ENCODE data around the gene KDSR. TPM values are rescaled to one million over a fixed set of nuclear protein-coding genes. Genes with fewer than 3 reads are reported as not detected.

Gene KDSR
- 10 to 100 TPM; 59.4 to 61.7 TPM for total RNA-seq
- polyA plus RNA-seq = 100 to 1,000 TPM; 108 to 134 TPM

- DNase-seq = peak; percentile 81 to 84 (median 81)
- intact Hi-C loops (cut with micrococcal nuclease) = loop anchor here (1.0 to 5.0 kb wide), 4 partner anchors 35 to 845 kb away; partner anchors contain the start of genes VPS4B and ZCCHC2
- peaks cover 5 to 18% of the 10 kb centered on the region in 2 donors for H3K36me3 Mint-ChIP-seq
- H3K9me3 Mint-ChIP-seq = peaks cover 0 to 2% (median 0%) of the 10 kb centered on the region in 8 donors
- H3K4me3 ChIP-seq (ENCODE audit: low read length in 2 of 2) = peak within 1 kb of the TSS; percentile 90 to 98
- peaks cover 39% of the 10 kb centered on the region for H3K4me1 ChIP-seq (ENCODE audit: insufficient read depth, low read length)
- CTCF ChIA-PET (ENCODE audit: partially characterized antibody) = interaction anchor here (1.1 to 1.7 kb wide), 3 partner anchors 11 to 72 kb away, joined by 3 to 8 read pairs (median 3); no protein-coding TSS in a partner anchor
- POLR2A ChIA-PET (ENCODE audit: partially characterized antibody) = interaction anchor here (1.0 to 1.8 kb wide), 5 partner anchors 10 to 55 kb away, joined by 3 to 26 read pairs (median 5); partner anchors contain the start of gene VPS4B
- no peaks in the 10 kb centered on the region for H3K27me3 Mint-ChIP-seq
- no peaks in the 10 kb centered on the region for H3K36me3 ChIP-seq (ENCODE audit: insufficient read depth, low read length)
- peak within 1 kb of the TSS; percentile 88 to 95 (median 94) for H3K27ac Mint-ChIP-seq
- H3K4me1 Mint-ChIP-seq = peaks cover 27 to 55% (median 39%) of the 10 kb centered on the region in 4 donors
- peak within 1 kb of the TSS; percentile 91 to 98 (median 97) for H3K4me3 Mint-ChIP-seq
- peak within 1 kb of the TSS; percentile 71 for H3K27ac ChIP-seq (ENCODE audit: low read depth, low read length)
- no peaks in the 10 kb centered on the region for H3K27me3 ChIP-seq (ENCODE audit: insufficient read depth, low read length)
- H3K9me3 ChIP-seq (ENCODE audit: control insufficient read depth in 1 of 2, low read length in 2 of 2) = no peaks in the 10 kb centered on the region
These were observed at the start of gene KDSR for GRCh38 chr18:63367053-63367953. KDSR (minus strand) TSS chr18:63367206; CDS start chr18:63367118, 88 bp downstream.

- Histone ChIP-seq H3K9me3 (ENCODE audit: control insufficient read depth in 1 of 2, low read length in 2 of 2) (no peaks in the 10 kb centered on the region), H3K4me1 (ENCODE audit: insufficient read depth, low read length) (peaks cover 48% of the 10 kb centered on the region), H3K27me3 (ENCODE audit: insufficient read depth, low read length) (no peaks in the 10 kb centered on the region), H3K27ac (ENCODE audit: low read depth, low read length) (no peak overlapping the region), H3K4me3 (ENCODE audit: low read length in 2 of 2) (no peak overlapping the region), H3K36me3 (ENCODE audit: insufficient read depth, low read length) (peaks cover 20% of the 10 kb centered on the region)
- Mint-ChIP-seq H3K9me3 (no peaks in the 10 kb centered on the region), H3K27ac (peak overlapping the region in 3 of 7 donors; percentile 52 to 58 (median 54)), H3K27me3 (no peaks in the 10 kb centered on the region), H3K4me1 (peaks cover 36 to 53% (median 43%) of the 10 kb centered on the region in 4 donors), H3K4me3 (no peak overlapping the region), H3K36me3 (peaks cover 32 to 45% of the 10 kb centered on the region in 2 donors)
- no peak for DNase-seq
- intact Hi-C loops (cut with micrococcal nuclease) = no loop called here
- POLR2A ChIA-PET (ENCODE audit: partially characterized antibody) = interaction anchor here (2.1 to 2.5 kb wide), 2 partner anchors 9 to 47 kb away, joined by 5 to 6 read pairs; partner anchors contain the start of gene VPS4B
- CTCF ChIA-PET (ENCODE audit: partially characterized antibody) = interaction anchor here (1.3 kb wide), 1 partner anchor 25 kb away, joined by 4 read pairs; no protein-coding TSS in a partner anchor
These were observed 45.9 kb upstream of the KDSR start for GRCh38 chr18:63412953-63413352.

GRCh38 chr18:63410792-63411191, 43.8 kb upstream of the KDSR start:
- Mint-ChIP-seq H3K4me3 (no peak overlapping the region), H3K27me3 (no peaks in the 10 kb centered on the region), H3K9me3 (no peaks in the 10 kb centered on the region), H3K27ac (peak overlapping the region in 4 of 7 donors; percentile 65 to 89 (median 84)), H3K4me1 (peaks cover 40 to 59% (median 49%) of the 10 kb centered on the region in 4 donors), H3K36me3 (peaks cover 49 to 63% of the 10 kb centered on the region in 2 donors)
- no peaks in the 10 kb centered on the region for H3K27me3 ChIP-seq (ENCODE audit: insufficient read depth, low read length)
- ChIA-PET CTCF (ENCODE audit: partially characterized antibody) (interaction anchor here (0.7 to 1.8 kb wide), 7 partner anchors 11 to 395 kb away, joined by 3 to 7 read pairs (median 3); partner anchors contain the start of gene VPS4B), POLR2A (ENCODE audit: partially characterized antibody) (interaction anchor here (1.0 to 5.2 kb wide), 3 partner anchors 11 to 45 kb away, joined by 3 to 38 read pairs (median 4); partner anchors contain the start of gene VPS4B)
- H3K36me3 ChIP-seq (ENCODE audit: insufficient read depth, low read length) = peaks cover 29% of the 10 kb centered on the region
- H3K4me3 ChIP-seq (ENCODE audit: low read length in 2 of 2) = no peak overlapping the region
- no peak for DNase-seq
- H3K27ac ChIP-seq (ENCODE audit: low read depth, low read length) = no peak overlapping the region
- H3K9me3 ChIP-seq (ENCODE audit: control insufficient read depth in 1 of 2, low read length in 2 of 2) = no peaks in the 10 kb centered on the region
- intact Hi-C loops (cut with micrococcal nuclease) = no loop called here
- peaks cover 37% of the 10 kb centered on the region for H3K4me1 ChIP-seq (ENCODE audit: insufficient read depth, low read length)

- intact Hi-C loops (cut with micrococcal nuclease) = loop anchor here (1.0 kb wide), 1 partner anchor 13 kb away; the partner anchor contains the start of gene VPS4B
- Histone ChIP-seq H3K36me3 (ENCODE audit: insufficient read depth, low read length) (peaks cover 29% of the 10 kb centered on the region), H3K4me1 (ENCODE audit: insufficient read depth, low read length) (peaks cover 37% of the 10 kb centered on the region), H3K27me3 (ENCODE audit: insufficient read depth, low read length) (no peaks in the 10 kb centered on the region), H3K27ac (ENCODE audit: low read depth, low read length) (peak overlapping the region; percentile 18), H3K4me3 (ENCODE audit: low read length in 2 of 2) (no peak overlapping the region), H3K9me3 (ENCODE audit: control insufficient read depth in 1 of 2, low read length in 2 of 2) (no peaks in the 10 kb centered on the region)
- Mint-ChIP-seq H3K9me3 (no peaks in the 10 kb centered on the region), H3K4me3 (peak overlapping the region in 4 of 8 donors; percentile 8 to 59 (median 25)), H3K4me1 (peaks cover 37 to 47% (median 43%) of the 10 kb centered on the region in 4 donors), H3K27ac (peak overlapping the region; percentile 56 to 86 (median 70)), H3K36me3 (peaks cover 44 to 60% of the 10 kb centered on the region in 2 donors), H3K27me3 (no peaks in the 10 kb centered on the region)
- CTCF ChIA-PET (ENCODE audit: partially characterized antibody) = interaction anchor here (0.7 to 1.5 kb wide), 4 partner anchors 8 to 30 kb away, joined by 3 to 7 read pairs (median 3); partner anchors contain the start of gene VPS4B
- DNase-seq = peak in 2 of 5 donors; percentile 16 to 19
- POLR2A ChIA-PET (ENCODE audit: partially characterized antibody) = interaction anchor here (0.6 to 5.2 kb wide), 6 partner anchors 9 to 1857 kb away, joined by 3 to 38 read pairs (median 4); partner anchors contain the start of genes KDSR and VPS4B
These were observed 42.3 kb upstream of the KDSR start for GRCh38 chr18:63409301-63409700.

GRCh38 chr18:63407734-63408133, 40.7 kb upstream of the KDSR start:
- DNase-seq = no peak
- no peak overlapping the region for H3K4me3 Mint-ChIP-seq
- Histone ChIP-seq H3K4me1 (ENCODE audit: insufficient read depth, low read length) (peaks cover 37% of the 10 kb centered on the region), H3K27ac (ENCODE audit: low read depth, low read length) (no peak overlapping the region), H3K4me3 (ENCODE audit: low read length in 2 of 2) (no peak overlapping the region), H3K9me3 (ENCODE audit: control insufficient read depth in 1 of 2, low read length in 2 of 2) (no peaks in the 10 kb centered on the region), H3K36me3 (ENCODE audit: insufficient read depth, low read length) (peaks cover 41% of the 10 kb centered on the region), H3K27me3 (ENCODE audit: insufficient read depth, low read length) (no peaks in the 10 kb centered on the region)
- H3K36me3 Mint-ChIP-seq = peaks cover 50 to 65% of the 10 kb centered on the region in 2 donors
- peak overlapping the region in 4 of 7 donors; percentile 12 to 88 (median 50) for H3K27ac Mint-ChIP-seq
- POLR2A ChIA-PET (ENCODE audit: partially characterized antibody) = interaction anchor here (5.2 kb wide), 1 partner anchor 14 kb away, joined by 38 read pairs; the partner anchor contains the start of gene VPS4B
- CTCF ChIA-PET (ENCODE audit: partially characterized antibody) = interaction anchor here (2.0 kb wide), 1 partner anchor 24 kb away, joined by 5 read pairs; no protein-coding TSS in a partner anchor
- H3K27me3 Mint-ChIP-seq = no peaks in the 10 kb centered on the region
- intact Hi-C loops (cut with micrococcal nuclease) = no loop called here
- H3K9me3 Mint-ChIP-seq = no peaks in the 10 kb centered on the region
- peaks cover 31 to 36% (median 34%) of the 10 kb centered on the region in 4 donors for H3K4me1 Mint-ChIP-seq

DNA sequence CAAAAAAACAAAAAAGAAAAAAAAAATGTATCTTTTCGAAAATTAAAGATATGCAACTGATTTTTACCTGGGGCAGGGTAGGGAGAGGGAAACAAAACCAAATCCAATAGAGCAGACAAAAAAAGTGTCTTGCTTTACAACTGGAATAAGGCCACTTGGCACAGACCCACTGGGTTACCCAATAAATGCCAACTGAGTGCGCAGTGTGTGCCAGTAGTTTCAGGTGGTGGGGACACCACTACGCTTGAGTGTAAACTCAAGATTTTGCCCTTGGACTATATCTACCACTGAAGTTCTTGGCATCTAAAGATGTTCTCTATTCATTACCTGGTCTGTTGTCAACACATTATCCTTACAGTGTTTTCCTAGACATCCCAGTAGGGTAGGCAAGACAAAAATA, 39.0 kb upstream of the KDSR start:
- H3K36me3 ChIP-seq (ENCODE audit: insufficient read depth, low read length) = peaks cover 49% of the 10 kb centered on the region
- H3K4me3 ChIP-seq (ENCODE audit: low read length in 2 of 2) = no peak overlapping the region
- H3K9me3 ChIP-seq (ENCODE audit: control insufficient read depth in 1 of 2, low read length in 2 of 2) = no peaks in the 10 kb centered on the region
- H3K27ac Mint-ChIP-seq = peak overlapping the region in 3 of 7 donors; percentile 2 to 36 (median 35)
- no peak overlapping the region for H3K4me3 Mint-ChIP-seq
- DNase-seq = no peak
- peaks cover 27 to 34% (median 33%) of the 10 kb centered on the region in 4 donors for H3K4me1 Mint-ChIP-seq
- POLR2A ChIA-PET (ENCODE audit: partially characterized antibody) = no interaction called here
- CTCF ChIA-PET (ENCODE audit: partially characterized antibody) = no interaction called here
- H3K9me3 Mint-ChIP-seq = no peaks in the 10 kb centered on the region
- no peaks in the 10 kb centered on the region for H3K27me3 Mint-ChIP-seq
- intact Hi-C loops (cut with micrococcal nuclease) = no loop called here
- H3K27me3 ChIP-seq (ENCODE audit: insufficient read depth, low read length) = no peaks in the 10 kb centered on the region
- peaks cover 27% of the 10 kb centered on the region for H3K4me1 ChIP-seq (ENCODE audit: insufficient read depth, low read length)
- H3K27ac ChIP-seq (ENCODE audit: low read depth, low read length) = no peak overlapping the region
- H3K36me3 Mint-ChIP-seq = peaks cover 56 to 75% of the 10 kb centered on the region in 2 donors

All from CD4-positive, alpha-beta memory T cell (primary cell).